HepG2 (cell line): ENCODE measurements around the gene DOK5. TPM values are rescaled to one million over a fixed set of nuclear protein-coding genes. Genes with fewer than 3 reads are reported as not detected.

ENCODE experiments used
- ATAC-seq: fragments of 200-7000 bp; cut with Tn5 transposase; 3 replicates; pipeline ENCODE4 v1.9.1; 2020; ENCODE audit warnings: mild to moderate bottlenecking, moderate library complexity
- BruUV-seq: library from RNA; stranded (reverse); fragments of 400-500 nt; replicated peaks from 2 replicates; lab custom pipeline; 2021; lab: Mats Ljungman, UMichigan
- CTCF ChIA-PET: fragments of 300-600 bp; formaldehyde crosslinking; extraction: SDS; loops from one replicate; lab custom pipeline; 2021; ENCODE audit warnings: low total read pairs, inconsistent platforms, low intra/inter-chr PET ratio; lab: Yijun Ruan, JAX
- POLR2A ChIA-PET: fragments of 350-600 bp; sonication (Branson Sonifier 250); formaldehyde crosslinking; loops from one replicate; lab custom pipeline; 2020; ENCODE audit warnings: antibody characterized with exemption, inconsistent platforms; lab: Yijun Ruan, JAX
- DNase-seq: peaks from one replicate; pipeline ENCODE4 v3.0.0-alpha.2; 2015; ENCODE audit warnings: low spot score
- FAIRE-seq: peaks from 3 replicates; lab custom pipeline; 2011; peaks lifted over from hg19 to GRCh38; lab: Jason Lieb, UNC
- H2AFZ ChIP-seq: one replicate; pipeline ENCODE4 v1.6.1; 2011; ENCODE audit warnings: low read length, inconsistent platforms
- H3K27ac ChIP-seq: fragments of 300-600 bp; 3 replicates; pipeline ENCODE4 v1.8.0; 2011; ENCODE audit warnings: mixed run types, mild to moderate bottlenecking, mixed read lengths, low read length, inconsistent platforms; ENCODE audit not compliant: insufficient read depth; ENCODE audit errors: extremely low read length
- H3K27me3 ChIP-seq, 2 experiments: fragments of 200-600 bp in 1 of 2; 2 replicates in 1 of 2; 3 replicates in 1 of 2; pipeline versions ENCODE4 v1.6.0 to v1.8.0; 2011; ENCODE audit warnings: low read length in 2 of 2, mild to moderate bottlenecking in 2 of 2, moderate library complexity in 2 of 2, inconsistent platforms in 1 of 2; ENCODE audit not compliant: insufficient read depth in 2 of 2, control insufficient read depth in 1 of 2
- H3K36me3 ChIP-seq, 2 experiments: fragments of 200-600 bp in 1 of 2; replicated peaks in 1 of 2; 2 replicates in 1 of 2; 3 replicates in 1 of 2; pipeline versions ENCODE4 v1.5.1 to v1.8.0; 2011; ENCODE audit warnings: low read length in 2 of 2, inconsistent platforms in 1 of 2; ENCODE audit not compliant: insufficient read depth in 2 of 2, control insufficient read depth in 1 of 2
- H3K4me1 ChIP-seq: 2 replicates; pipeline ENCODE4 v1.5.1; 2012; ENCODE audit warnings: low read length, inconsistent platforms; ENCODE audit not compliant: insufficient read depth
- H3K4me2 ChIP-seq: 2 replicates; pipeline ENCODE4 v1.6.0; 2011; ENCODE audit warnings: low read depth, low read length, inconsistent platforms
- H3K4me3 ChIP-seq, 3 experiments: fragments of 200-600 bp in 1 of 3; sonication (generic), shearing (Covaris generic) in 1 of 3; replicated peaks in 1 of 3; 2 replicates each; pipeline ENCODE4 v1.5.1; 2011 to 2016; ENCODE audit warnings: low read length in 3 of 3, inconsistent platforms in 2 of 3, low read depth in 2 of 3, mild to moderate bottlenecking in 2 of 3, control low read depth in 1 of 3, mixed read lengths in 1 of 3; ENCODE audit not compliant: insufficient read depth in 1 of 3
- H3K79me2 ChIP-seq: one replicate; pipeline ENCODE4 v1.6.1; 2011; ENCODE audit warnings: low read length, inconsistent platforms; ENCODE audit not compliant: insufficient read depth
- H3K9ac ChIP-seq: 2 replicates; pipeline ENCODE4 v1.6.0; 2011; ENCODE audit warnings: mild to moderate bottlenecking, low read depth, low read length, inconsistent platforms; ENCODE audit not compliant: insufficient read depth
- H3K9me3 ChIP-seq: 2 replicates; pipeline ENCODE4 v1.5.1; 2012; ENCODE audit warnings: mild to moderate bottlenecking, low read length
- H4K20me1 ChIP-seq: 2 replicates; pipeline ENCODE4 v1.6.0; 2011; ENCODE audit warnings: inconsistent platforms, mild to moderate bottlenecking, low read length, moderate library complexity; ENCODE audit not compliant: insufficient read depth
- CCDC6 ChIP-seq: sonication (generic); formaldehyde crosslinking; IDR thresholded peaks from 2 replicates; pipeline ENCODE4 v1.8.1; 2022; ENCODE audit warnings: mild to moderate bottlenecking, missing genetic modification reagents, moderate library complexity
- CREM ChIP-seq, 2 experiments: sonication (generic) in 1 of 2; formaldehyde crosslinking in 1 of 2; IDR thresholded peaks; 2 replicates each; pipeline versions ENCODE4 v1.4.0 to v1.6.1; 2016 to 2020; ENCODE audit warnings: antibody characterized with exemption in 1 of 2, mild to moderate bottlenecking in 1 of 2, missing genetic modification reagents in 1 of 2
- MNT ChIP-seq: fragments of 450-650 bp; IDR thresholded peaks from 2 replicates; pipeline ENCODE4 v1.6.1; 2016
- MXI1 ChIP-seq: IDR thresholded peaks from 3 replicates; pipeline ENCODE4 v1.6.1; 2012; ENCODE audit warnings: low read depth, low read length, inconsistent platforms, borderline replicate concordance
- RFXAP ChIP-seq: sonication (generic); formaldehyde crosslinking; IDR thresholded peaks from 2 replicates; pipeline ENCODE4 v1.4.0; 2020; ENCODE audit warnings: missing genetic modification reagents, borderline replicate concordance
- SRF ChIP-seq: IDR thresholded peaks from 2 replicates; pipeline ENCODE4 v1.6.1; 2011; ENCODE audit warnings: mild to moderate bottlenecking, low read depth, low read length, moderate library complexity
- WIZ ChIP-seq: sonication (generic); formaldehyde crosslinking; IDR thresholded peaks from 2 replicates; pipeline ENCODE4 v1.5.1; 2020; ENCODE audit warnings: mild to moderate bottlenecking, missing genetic modification reagents
- ZNF17 ChIP-seq: sonication (generic); formaldehyde crosslinking; IDR thresholded peaks from 2 replicates; pipeline ENCODE4 v1.5.0; 2020; ENCODE audit warnings: mild to moderate bottlenecking, missing genetic modification reagents
- ZNF292 ChIP-seq: sonication (generic); formaldehyde crosslinking; IDR thresholded peaks from 2 replicates; pipeline ENCODE4 v1.8.1; 2022; ENCODE audit warnings: mild to moderate bottlenecking, low read depth, missing genetic modification reagents, borderline replicate concordance
- ZNF598 ChIP-seq: sonication (generic); formaldehyde crosslinking; IDR thresholded peaks from 2 replicates; pipeline ENCODE4 v1.5.1; 2020; ENCODE audit warnings: mild to moderate bottlenecking, missing genetic modification reagents, borderline replicate concordance
- ZNF746 ChIP-seq: sonication (generic); formaldehyde crosslinking; IDR thresholded peaks from 2 replicates; pipeline ENCODE4 v1.8.0; 2022; ENCODE audit warnings: mild to moderate bottlenecking, missing genetic modification reagents
- ZNF775 ChIP-seq: sonication (generic); formaldehyde crosslinking; IDR thresholded peaks from 2 replicates; pipeline ENCODE4 v1.4.0; 2020; ENCODE audit warnings: missing genetic modification reagents, mild to moderate bottlenecking, moderate library complexity, borderline replicate concordance
- ZSCAN20 ChIP-seq: sonication (generic); formaldehyde crosslinking; IDR thresholded peaks from 2 replicates; pipeline ENCODE4 v1.4.0; 2020; ENCODE audit warnings: missing genetic modification reagents, mild to moderate bottlenecking, borderline replicate concordance
- WGBS: methylation state at CpG from one replicate; pipeline ENCODE4 v1.1.6; 2017; ENCODE audit warnings: low lambda C conversion rate; 5-methylcytosine and 5-hydroxymethylcytosine counted together
- in situ Hi-C: cut with HindIII; loops from 2 replicates; pipeline ENCODE4 v1.10.0; 2017; ENCODE audit warnings: low pct_unique_long_range_greater_than_20kb; ENCODE audit not compliant: extremely low pct_ligation_motif_present
- intact Hi-C: fragments of 100-400 bp; cut with micrococcal nuclease; formaldehyde crosslinking; loops from one replicate; pipeline ENCODE4 v1.10.0; 2022; ENCODE audit not compliant: unreplicated experiment
- polyA plus RNA-seq, 8 experiments: library from polyadenylated mRNA; depleted of rRNA in 3 of 8; stranded (reverse) in 7 of 8; unstranded in 1 of 8; fragments of >200 nt; fragmentation: Illumina TruSeq in 4 of 8; extraction: Trizol in 4 of 8; gene quantifications; 2 replicates each; pipeline versions ENCODE4 v1.2.1 to v1.2.3, GENCODE V29; 2011 to 2016; ENCODE audit warnings: low read depth in 4 of 8, missing spikeins in 1 of 8, mixed read lengths in 1 of 8; ENCODE audit not compliant: insufficient read depth in 1 of 8
- total RNA-seq, 5 experiments: library from RNA; depleted of rRNA; stranded (reverse); fragments of >200 nt; fragmentation: Illumina TruSeq; extraction: Trizol; gene quantifications; 2 replicates each; pipeline ENCODE4 v1.2.3, GENCODE V29; 2016; ENCODE audit warnings: low read depth in 1 of 5
- TF ChIP-seq, protein P1 (sequence below): sonication (generic); formaldehyde crosslinking; IDR thresholded peaks from 2 replicates; pipeline ENCODE4 v1.4.0; 2020; ENCODE audit warnings: missing genetic modification reagents

DOK5 gene
- total and polyA plus RNA-seq, 2 of the 13 experiments (the other 11 are each of a cell fraction or from before 2014, with no cell fraction given): not detected

GRCh38 chr20:54555150-54555549 is 79.8 kb downstream of the DOK5 start:
- FAIRE-seq: no peak
- in situ Hi-C loops: no loop called here
- peaks cover 0 to 2% of the 10 kb centered on the region in 2 experiments; a peak in 1 of 5 replicates for H3K27me3 ChIP-seq

More at GRCh38 chr20:54555150-54555549, 79.8 kb downstream of the DOK5 start:
- H3K4me1 ChIP-seq: no peaks in the 10 kb centered on the region
- no peak for ATAC-seq
- H3K9ac ChIP-seq: no peak overlapping the region
- no peaks in the 10 kb centered on the region for H3K9me3 ChIP-seq
- no peaks in the 10 kb centered on the region for H4K20me1 ChIP-seq
- no peak overlapping the region for H2AFZ ChIP-seq
- BruUV-seq: no TSS peak
- ChIA-PET POLR2A (no interaction called here), CTCF (no interaction called here)
- H3K36me3 ChIP-seq: no peaks in the 10 kb centered on the region
- no peak overlapping the region for H3K4me2 ChIP-seq
- DNase-seq: no peak
- no peak overlapping the region for H3K4me3 ChIP-seq
- no peaks in the 10 kb centered on the region for H3K79me2 ChIP-seq
- intact Hi-C loops: no loop called here
- H3K27ac ChIP-seq: no peak overlapping the region
- TF ChIP-seq CREM (IDR thresholded peaks at IDR 0.05) (no peak), CREM (CRISPR knock-in tag; IDR thresholded peaks at IDR 0.05) (no peak), RFXAP (CRISPR knock-in tag) (no peak), ZNF746 (CRISPR knock-in tag) (no peak), CCDC6 (CRISPR knock-in tag) (no peak), MXI1 (no peak), MNT (no peak), ZNF775 (CRISPR knock-in tag) (no peak), SRF (no peak), ZSCAN20 (no peak), ZNF17 (no peak), ZNF598 (CRISPR knock-in tag) (no peak), ZNF292 (no peak), WIZ (CRISPR knock-in tag) (no peak)
- TF ChIP-seq, protein P1, sequence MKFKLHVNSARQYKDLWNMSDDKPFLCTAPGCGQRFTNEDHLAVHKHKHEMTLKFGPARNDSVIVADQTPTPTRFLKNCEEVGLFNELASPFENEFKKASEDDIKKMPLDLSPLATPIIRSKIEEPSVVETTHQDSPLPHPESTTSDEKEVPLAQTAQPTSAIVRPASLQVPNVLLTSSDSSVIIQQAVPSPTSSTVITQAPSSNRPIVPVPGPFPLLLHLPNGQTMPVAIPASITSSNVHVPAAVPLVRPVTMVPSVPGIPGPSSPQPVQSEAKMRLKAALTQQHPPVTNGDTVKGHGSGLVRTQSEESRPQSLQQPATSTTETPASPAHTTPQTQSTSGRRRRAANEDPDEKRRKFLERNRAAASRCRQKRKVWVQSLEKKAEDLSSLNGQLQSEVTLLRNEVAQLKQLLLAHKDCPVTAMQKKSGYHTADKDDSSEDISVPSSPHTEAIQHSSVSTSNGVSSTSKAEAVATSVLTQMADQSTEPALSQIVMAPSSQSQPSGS: no peak
- WGBS: 3% methylated on average over 3 of the region's 3 CpGs
